GM10248 (cell line): ENCODE results near the gene BACE2.
"Not testable (repeated sequence)": the region's sequence is repeated elsewhere in the genome, so short reads cannot be mapped to it uniquely, and the experiment has no call there.

Experiments
- CTCF ChIA-PET: fragments of 300-600 bp; sonication (Branson Sonifier 250); formaldehyde crosslinking; extraction: SDS; loops from one replicate; lab custom pipeline; 2021; ENCODE audit warnings: antibody characterized with exemption; lab: Yijun Ruan, JAX
- POLR2A ChIA-PET: fragments of 350-650 bp; sonication (Branson Sonifier 250); formaldehyde crosslinking; extraction: SDS; loops from one replicate; lab custom pipeline; 2020; ENCODE audit warnings: antibody characterized with exemption; lab: Yijun Ruan, JAX
- DNase-seq: peaks from one replicate; pipeline ENCODE4 v3.0.0; 2012; ENCODE audit errors: extremely low spot score
- CTCF ChIP-seq: IDR thresholded peaks from 2 replicates; pipeline ENCODE4 v1.5.1; 2012; ENCODE audit warnings: mild to moderate bottlenecking, low read depth; ENCODE audit errors: extremely low read depth, missing control alignments, control extremely low read depth

The BACE2 gene

GRCh38 chr21:41254090-41254700 lies 86.2 kb downstream of the BACE2 start:
- no peak for TF ChIP-seq CTCF
- CTCF ChIA-PET, result interaction anchor here (1.1 kb wide), 1 partner anchor 29 kb away, joined by 3 read pairs; no protein-coding TSS in a partner anchor
- POLR2A ChIA-PET, result no interaction called here
- no peak for DNase-seq

GRCh38 chr21:41255190-41255589 lies 87.2 kb downstream of the BACE2 start:
- ChIA-PET CTCF (no interaction called here), POLR2A (no interaction called here)
- no peak for TF ChIP-seq CTCF
- DNase-seq, result no peak

GRCh38 chr21:41256231-41256630 lies 88.3 kb downstream of the BACE2 start:
- DNase-seq, CTCF ChIA-PET, POLR2A ChIA-PET: not testable (repeated sequence)

- no peak for TF ChIP-seq CTCF
- POLR2A ChIA-PET, result no interaction called here
- CTCF ChIA-PET, result no interaction called here
- no peak for DNase-seq
Measured at GRCh38 chr21:41256771-41257702, 89.1 kb downstream of the BACE2 start.

GRCh38 chr21:41258617-41259016 lies 90.7 kb downstream of the BACE2 start:
- ChIA-PET POLR2A (no interaction called here), CTCF (no interaction called here)
- no peak for DNase-seq
- TF ChIP-seq CTCF, result no peak

- DNase-seq, result no peak
- CTCF ChIA-PET, result interaction anchor here (1.1 kb wide), 1 partner anchor 35 kb away, joined by 3 read pairs; no protein-coding TSS in a partner anchor
- POLR2A ChIA-PET, result no interaction called here
- no peak for TF ChIP-seq CTCF
Measured at GRCh38 chr21:41260428-41260827, 92.5 kb downstream of the BACE2 start.

GRCh38 chr21:41267346-41267745 lies 99.4 kb downstream of the BACE2 start:
- ChIA-PET POLR2A (no interaction called here), CTCF (interaction anchor here (1.8 kb wide), 1 partner anchor 16 kb away, joined by 11 read pairs; no protein-coding TSS in a partner anchor)
- no peak for TF ChIP-seq CTCF
- no peak for DNase-seq
